NT2/D1 (cell line): ENCODE measurements around the gene PLXNA2.

Experiments used
- SUZ12 ChIP-seq: IDR thresholded peaks from 2 replicates; pipeline ENCODE4 v1.6.1; 2011; ENCODE audit not compliant: insufficient read length, insufficient read depth; ENCODE audit errors: extremely low read depth
- YY1 ChIP-seq: IDR thresholded peaks from 2 replicates; pipeline ENCODE4 v1.6.1; 2011; ENCODE audit not compliant: insufficient read length, insufficient read depth

DNA sequence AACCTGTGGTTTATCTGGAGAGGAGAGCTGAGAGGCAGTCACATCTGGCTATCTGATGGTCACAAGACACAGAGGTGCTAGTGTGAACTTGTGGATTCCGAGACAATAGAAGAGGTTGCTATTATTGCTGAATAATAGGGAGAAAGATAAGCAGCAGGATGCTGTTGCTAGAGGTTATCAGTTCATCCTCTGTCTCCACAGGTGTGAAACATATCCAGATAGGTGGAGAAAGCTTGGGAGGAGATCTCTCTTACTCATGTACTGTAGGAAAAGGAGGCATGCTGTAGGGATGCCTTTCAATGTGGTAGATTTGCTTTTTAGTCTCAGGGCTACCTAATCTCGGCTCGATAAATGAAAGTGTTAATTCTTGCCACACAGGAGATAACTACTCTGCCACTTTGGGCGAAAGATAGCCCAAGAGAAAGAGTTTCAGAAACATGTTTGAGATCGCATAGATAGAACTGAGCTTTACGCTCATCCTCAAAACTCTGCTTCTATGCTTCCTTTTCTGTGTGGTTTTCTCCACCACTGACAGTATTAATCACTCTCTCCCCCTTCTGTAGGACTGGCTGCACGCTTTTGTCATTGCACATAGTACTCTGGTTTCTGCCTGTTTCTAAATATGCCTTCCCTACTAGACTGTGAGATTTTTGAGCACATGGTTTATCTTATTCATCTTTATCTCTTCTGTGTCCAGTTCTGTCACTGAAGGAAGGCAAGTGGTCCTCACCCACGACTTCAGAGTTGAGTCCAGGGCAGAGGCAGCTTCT is 36.7 kb upstream of the PLXNA2 start:
- TF ChIP-seq YY1 (no peak), SUZ12 (no peak)
